ENCODE measurements around the gene P2RX2.

The P2RX2 gene

DNA sequence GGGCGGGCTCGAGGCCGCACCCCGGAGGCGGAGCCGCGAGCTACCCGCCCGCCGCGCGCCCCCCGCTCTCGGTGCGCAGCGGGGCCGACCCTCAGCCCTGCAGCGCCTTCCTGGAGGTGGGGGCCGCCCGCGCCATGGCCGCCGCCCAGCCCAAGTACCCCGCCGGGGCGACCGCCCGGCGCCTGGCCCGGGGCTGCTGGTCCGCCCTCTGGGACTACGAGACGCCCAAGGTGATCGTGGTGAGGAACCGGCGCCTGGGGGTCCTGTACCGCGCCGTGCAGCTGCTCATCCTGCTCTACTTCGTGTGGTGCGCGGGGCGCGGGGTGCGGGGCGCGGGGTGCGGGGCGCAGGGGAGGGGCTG is at the start of gene P2RX2:
Gene P2RX2, plus strand, starts transcription at position 94 of the 361 bp plus-strand sequence. Its CDS starts 41 bp downstream, at position 135.
- TF ChIP-seq ZBTB7A (IDR thresholded peaks at IDR 0.05; ENCODE audit: low read depth) (peak; percentile 27; the same call in 1 of the 2 replicates), CEBPB (IDR thresholded peaks at IDR 0.05) (no peak)

DNA sequence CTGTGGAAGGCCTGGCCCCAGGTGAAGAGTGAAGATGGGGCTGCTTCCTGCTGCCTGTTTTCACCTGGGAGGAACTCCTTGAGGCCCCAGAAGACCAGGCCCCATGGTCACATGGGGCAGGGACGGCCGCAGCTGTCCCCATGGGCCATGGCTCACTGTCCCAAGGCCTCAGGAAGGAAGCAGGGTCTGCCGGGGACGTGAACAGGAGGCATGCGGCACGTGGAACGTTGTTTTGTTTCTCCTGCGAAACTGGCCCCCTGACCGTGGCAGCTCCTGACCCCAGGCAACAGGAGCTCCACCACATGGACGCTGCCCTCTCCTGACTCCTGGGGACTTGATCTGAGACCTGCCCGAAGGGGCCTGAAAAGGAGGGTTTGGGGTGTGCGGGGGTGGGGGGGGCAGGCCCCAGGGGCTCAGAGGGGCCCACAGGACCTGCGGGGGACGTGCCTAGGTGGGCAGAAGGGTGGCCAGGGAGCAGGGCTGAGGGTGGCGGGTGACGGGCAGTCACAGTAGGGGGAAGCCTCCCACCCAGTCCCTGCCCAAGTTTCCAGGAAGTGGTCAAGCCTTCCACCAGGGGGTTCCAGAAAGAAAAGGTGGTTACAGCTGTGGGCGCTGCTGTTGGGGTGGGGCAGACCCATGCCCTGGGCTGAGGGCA is 49.6 kb upstream of the P2RX2 start:
- TF ChIP-seq, protein P1, sequence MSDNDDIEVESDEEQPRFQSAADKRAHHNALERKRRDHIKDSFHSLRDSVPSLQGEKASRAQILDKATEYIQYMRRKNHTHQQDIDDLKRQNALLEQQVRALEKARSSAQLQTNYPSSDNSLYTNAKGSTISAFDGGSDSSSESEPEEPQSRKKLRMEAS (IDR thresholded peaks at IDR 0.05) = no peak
- TF ChIP-seq, protein P2, sequence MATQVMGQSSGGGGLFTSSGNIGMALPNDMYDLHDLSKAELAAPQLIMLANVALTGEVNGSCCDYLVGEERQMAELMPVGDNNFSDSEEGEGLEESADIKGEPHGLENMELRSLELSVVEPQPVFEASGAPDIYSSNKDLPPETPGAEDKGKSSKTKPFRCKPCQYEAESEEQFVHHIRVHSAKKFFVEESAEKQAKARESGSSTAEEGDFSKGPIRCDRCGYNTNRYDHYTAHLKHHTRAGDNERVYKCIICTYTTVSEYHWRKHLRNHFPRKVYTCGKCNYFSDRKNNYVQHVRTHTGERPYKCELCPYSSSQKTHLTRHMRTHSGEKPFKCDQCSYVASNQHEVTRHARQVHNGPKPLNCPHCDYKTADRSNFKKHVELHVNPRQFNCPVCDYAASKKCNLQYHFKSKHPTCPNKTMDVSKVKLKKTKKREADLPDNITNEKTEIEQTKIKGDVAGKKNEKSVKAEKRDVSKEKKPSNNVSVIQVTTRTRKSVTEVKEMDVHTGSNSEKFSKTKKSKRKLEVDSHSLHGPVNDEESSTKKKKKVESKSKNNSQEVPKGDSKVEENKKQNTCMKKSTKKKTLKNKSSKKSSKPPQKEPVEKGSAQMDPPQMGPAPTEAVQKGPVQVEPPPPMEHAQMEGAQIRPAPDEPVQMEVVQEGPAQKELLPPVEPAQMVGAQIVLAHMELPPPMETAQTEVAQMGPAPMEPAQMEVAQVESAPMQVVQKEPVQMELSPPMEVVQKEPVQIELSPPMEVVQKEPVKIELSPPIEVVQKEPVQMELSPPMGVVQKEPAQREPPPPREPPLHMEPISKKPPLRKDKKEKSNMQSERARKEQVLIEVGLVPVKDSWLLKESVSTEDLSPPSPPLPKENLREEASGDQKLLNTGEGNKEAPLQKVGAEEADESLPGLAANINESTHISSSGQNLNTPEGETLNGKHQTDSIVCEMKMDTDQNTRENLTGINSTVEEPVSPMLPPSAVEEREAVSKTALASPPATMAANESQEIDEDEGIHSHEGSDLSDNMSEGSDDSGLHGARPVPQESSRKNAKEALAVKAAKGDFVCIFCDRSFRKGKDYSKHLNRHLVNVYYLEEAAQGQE (IDR thresholded peaks at IDR 0.05; ENCODE audit: low read depth) = no peak
- TF ChIP-seq, protein P3, sequence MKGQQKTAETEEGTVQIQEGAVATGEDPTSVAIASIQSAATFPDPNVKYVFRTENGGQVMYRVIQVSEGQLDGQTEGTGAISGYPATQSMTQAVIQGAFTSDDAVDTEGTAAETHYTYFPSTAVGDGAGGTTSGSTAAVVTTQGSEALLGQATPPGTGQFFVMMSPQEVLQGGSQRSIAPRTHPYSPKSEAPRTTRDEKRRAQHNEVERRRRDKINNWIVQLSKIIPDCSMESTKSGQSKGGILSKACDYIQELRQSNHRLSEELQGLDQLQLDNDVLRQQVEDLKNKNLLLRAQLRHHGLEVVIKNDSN (IDR thresholded peaks at IDR 0.05) = no peak
- TF ChIP-seq ZBTB7A (IDR thresholded peaks at IDR 0.05; ENCODE audit: low read depth) = no peak
- TF ChIP-seq TAF1 (IDR thresholded peaks at IDR 0.05; ENCODE audit: low read depth) = no peak
- TF ChIP-seq TEAD4 (IDR thresholded peaks at IDR 0.05) = no peak
- no peak for TF ChIP-seq EGR1 (IDR thresholded peaks at IDR 0.05)
- no peak for TF ChIP-seq YY1 (IDR thresholded peaks at IDR 0.05; ENCODE audit: low read depth)
- TF ChIP-seq TCF12 (IDR thresholded peaks at IDR 0.05; ENCODE audit: low read depth) = no peak
- TF ChIP-seq NFIC (IDR thresholded peaks at IDR 0.05) = no peak

DNA sequence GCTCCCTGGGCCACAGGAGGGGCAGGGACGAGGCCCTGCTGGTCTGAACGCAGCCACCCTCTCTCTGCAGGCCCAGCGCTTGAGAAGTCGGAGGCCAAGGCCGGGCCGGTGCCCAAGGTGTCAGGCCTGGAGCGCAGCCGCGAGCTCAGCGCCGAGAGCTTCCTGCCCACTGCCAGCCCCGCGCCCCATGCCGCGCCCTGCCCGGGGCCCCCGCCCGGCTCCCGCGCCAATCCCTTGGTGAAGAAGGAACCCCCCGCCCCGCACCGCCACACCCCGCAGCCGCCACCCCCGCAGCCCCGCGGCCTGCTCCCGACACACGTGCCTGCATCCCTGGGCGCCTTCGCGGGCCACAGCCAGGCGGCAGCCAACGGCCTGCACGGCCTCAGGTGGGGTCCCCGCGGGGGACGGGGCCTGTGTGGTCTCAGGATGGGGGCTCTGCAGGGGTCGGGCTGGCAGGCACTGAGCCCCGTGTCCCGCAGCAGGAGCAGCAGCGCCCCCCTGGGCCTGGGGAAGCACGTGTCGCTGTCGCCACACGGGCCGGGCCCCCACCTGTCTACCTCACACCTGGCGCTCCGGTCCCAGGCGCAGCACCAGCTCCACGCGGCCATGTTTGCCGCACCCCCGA is 48.6 kb upstream of the P2RX2 start:
- TF ChIP-seq TCF12 (IDR thresholded peaks at IDR 0.05; ENCODE audit: low read depth) (no peak), TAF1 (IDR thresholded peaks at IDR 0.05; ENCODE audit: low read depth) (no peak), RAD21 (IDR thresholded peaks at IDR 0.05; ENCODE audit: low read depth) (no peak), FOXM1 (IDR thresholded peaks at IDR 0.05; ENCODE audit: borderline replicate concordance, low read depth) (no peak), ZBTB7A (IDR thresholded peaks at IDR 0.05; ENCODE audit: low read depth) (no peak), EP300 (IDR thresholded peaks at IDR 0.05; ENCODE audit: borderline replicate concordance) (no peak), TEAD4 (IDR thresholded peaks at IDR 0.05) (no peak), NFIC (IDR thresholded peaks at IDR 0.05) (no peak)
- TF ChIP-seq, protein P1 (IDR thresholded peaks at IDR 0.05) = no peak
- TF ChIP-seq, protein P3 (IDR thresholded peaks at IDR 0.05) = no peak

DNA sequence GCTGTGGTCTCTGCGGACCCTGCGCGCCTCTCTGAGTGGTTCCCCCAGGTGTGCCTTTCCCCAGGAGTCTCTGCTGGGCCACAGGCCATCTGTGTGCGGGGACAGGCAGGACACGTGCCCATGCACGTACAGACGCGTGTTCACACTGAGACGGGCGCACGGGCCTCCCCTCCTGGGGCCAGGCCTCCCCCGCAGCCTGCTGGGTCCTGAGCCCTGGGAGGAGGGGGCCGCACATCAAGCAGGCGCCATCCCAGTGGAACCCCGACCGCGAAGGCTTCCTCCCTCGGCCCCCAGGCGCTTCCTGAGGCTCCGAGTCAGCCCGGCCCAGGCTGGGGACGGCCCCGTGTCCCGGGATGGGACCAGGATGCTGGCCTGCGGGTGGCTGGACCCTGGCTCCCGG is 47.9 kb upstream of the P2RX2 start:
- TF ChIP-seq ZBTB7A (IDR thresholded peaks at IDR 0.05; ENCODE audit: low read depth) (no peak), FOXM1 (IDR thresholded peaks at IDR 0.05; ENCODE audit: borderline replicate concordance, low read depth) (no peak), CREB1 (IDR thresholded peaks at IDR 0.05; ENCODE audit: low read depth) (no peak), EP300 (IDR thresholded peaks at IDR 0.05; ENCODE audit: borderline replicate concordance) (no peak), TCF12 (IDR thresholded peaks at IDR 0.05; ENCODE audit: low read depth) (no peak), RAD21 (IDR thresholded peaks at IDR 0.05; ENCODE audit: low read depth) (no peak), CEBPB (IDR thresholded peaks at IDR 0.05) (no peak), TEAD4 (IDR thresholded peaks at IDR 0.05) (no peak)
- TF ChIP-seq, protein P1 (IDR thresholded peaks at IDR 0.05) = no peak
- TF ChIP-seq, protein P2 (IDR thresholded peaks at IDR 0.05; ENCODE audit: low read depth) = no peak

DNA sequence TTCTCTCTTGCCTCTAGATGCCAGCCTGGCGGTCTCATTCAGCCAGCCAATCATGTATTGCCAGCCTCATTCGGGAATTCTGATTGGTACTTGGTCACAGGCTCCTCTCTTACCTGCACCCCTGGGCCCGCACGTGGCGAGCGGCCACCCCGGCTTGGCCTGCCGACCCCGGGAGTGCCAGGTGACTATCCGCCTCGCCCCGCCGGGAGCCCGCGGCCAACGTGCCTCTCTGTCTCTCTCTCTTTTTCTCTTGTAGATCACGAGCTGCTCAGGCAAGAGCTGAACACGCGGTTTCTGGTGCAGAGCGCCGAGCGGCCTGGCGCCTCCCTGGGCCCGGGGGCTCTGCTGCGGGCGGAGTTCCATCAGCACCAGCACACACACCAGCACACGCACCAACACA is 47.5 kb upstream of the P2RX2 start:
- no peak for TF ChIP-seq NFIC (IDR thresholded peaks at IDR 0.05)

DNA sequence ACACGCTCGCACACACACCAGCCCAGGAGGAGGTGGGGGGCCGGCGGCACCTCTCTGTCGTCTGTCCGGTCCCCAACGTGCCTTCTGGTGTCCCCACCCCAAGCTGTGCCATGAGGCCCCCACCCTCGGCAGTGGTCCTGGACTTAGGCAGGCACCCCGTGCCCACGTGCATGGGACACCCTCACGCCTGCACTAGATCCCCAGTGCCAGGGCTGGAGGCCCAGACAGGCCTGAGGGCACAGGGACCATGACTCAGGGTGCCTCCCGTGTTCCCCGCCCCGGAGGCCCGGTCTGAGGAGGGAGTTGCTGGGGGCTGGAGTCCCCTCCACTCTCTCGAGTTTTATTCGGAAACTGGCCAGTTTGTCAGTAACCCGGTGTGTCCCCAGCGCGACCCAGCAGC is 47.0 kb upstream of the P2RX2 start:
- TF ChIP-seq YY1 (IDR thresholded peaks at IDR 0.05; ENCODE audit: low read depth) = no peak
- TF ChIP-seq ZBTB7A (IDR thresholded peaks at IDR 0.05; ENCODE audit: low read depth) = no peak
- TF ChIP-seq RAD21 (IDR thresholded peaks at IDR 0.05; ENCODE audit: low read depth) = no peak
- TF ChIP-seq, protein P1 (IDR thresholded peaks at IDR 0.05) = no peak
- TF ChIP-seq EP300 (IDR thresholded peaks at IDR 0.05; ENCODE audit: borderline replicate concordance) = no peak
- TF ChIP-seq FOXM1 (IDR thresholded peaks at IDR 0.05; ENCODE audit: borderline replicate concordance, low read depth) = no peak
- TF ChIP-seq TAF1 (IDR thresholded peaks at IDR 0.05; ENCODE audit: low read depth) = no peak
- no peak for TF ChIP-seq NFIC (IDR thresholded peaks at IDR 0.05)
- TF ChIP-seq CEBPB (IDR thresholded peaks at IDR 0.05) = no peak
- no peak for TF ChIP-seq EGR1 (IDR thresholded peaks at IDR 0.05)
- TF ChIP-seq, protein P2 (IDR thresholded peaks at IDR 0.05; ENCODE audit: low read depth) = no peak
- no peak for TF ChIP-seq CREB1 (IDR thresholded peaks at IDR 0.05; ENCODE audit: low read depth)
- no peak for TF ChIP-seq TCF12 (IDR thresholded peaks at IDR 0.05; ENCODE audit: low read depth)

Measured in Ishikawa (cell line).